H1 (cell line): ENCODE measurements around the gene BCL11A. TPM values are rescaled to one million over a fixed set of nuclear protein-coding genes. Genes with fewer than 3 reads are reported as not detected.

Experiments used
- ASH2L ChIP-seq: fragments of 200-600, 300-600 bp; sonication (generic); IDR thresholded peaks from one replicate; pipeline ENCODE4 v1.7.1; 2017; ENCODE audit warnings: low read length
- BRCA1 ChIP-seq: IDR thresholded peaks from 2 replicates; pipeline ENCODE4 v1.6.1; 2012; ENCODE audit warnings: low read depth, low read length, improper control_type of control experiment
- EGR1 ChIP-seq: IDR thresholded peaks from 2 replicates; pipeline ENCODE4 v1.6.1; 2011; ENCODE audit warnings: low read depth, low read length, borderline replicate concordance
- GABPA ChIP-seq: IDR thresholded peaks from 2 replicates; pipeline ENCODE4 v1.6.1; 2011; ENCODE audit warnings: mild to moderate bottlenecking, low read length, moderate library complexity, borderline replicate concordance; ENCODE audit not compliant: insufficient read depth
- KDM1A ChIP-seq: fragments of 200-600, 300-600 bp; sonication (generic); IDR thresholded peaks from 2 replicates; pipeline ENCODE4 v1.7.1; 2016; ENCODE audit warnings: mild to moderate bottlenecking, low read length, borderline replicate concordance
- POLR2AphosphoS5 ChIP-seq: IDR thresholded peaks from 2 replicates; pipeline ENCODE4 v1.6.1; 2011; ENCODE audit warnings: low read depth, low read length
- RXRA ChIP-seq: IDR thresholded peaks from 2 replicates; pipeline ENCODE4 v1.6.1; 2011; ENCODE audit warnings: low read depth, mild to moderate bottlenecking, low read length, moderate library complexity; ENCODE audit not compliant: insufficient read depth
- SIN3A ChIP-seq, 2 experiments: IDR thresholded peaks in 1 of 2; conservative IDR thresholded peaks in 1 of 2; 2 replicates each; pipeline ENCODE4 v1.6.1; 2011 to 2012; ENCODE audit warnings: low read length in 2 of 2, improper control_type of control experiment in 1 of 2, low read depth in 1 of 2, mild to moderate bottlenecking in 1 of 2
- SIRT6 ChIP-seq: IDR thresholded peaks from one replicate; pipeline ENCODE4 v1.7.1; 2012; ENCODE audit warnings: low read length, inconsistent platforms
- SIX5 ChIP-seq: IDR thresholded peaks from 2 replicates; pipeline ENCODE4 v1.6.1; 2011; ENCODE audit warnings: mild to moderate bottlenecking, low read depth, low read length
- SP1 ChIP-seq: IDR thresholded peaks from 2 replicates; pipeline ENCODE4 v1.6.1; 2011; ENCODE audit warnings: low read depth, low read length
- SP4 ChIP-seq: IDR thresholded peaks from 2 replicates; pipeline ENCODE4 v1.6.1; 2012; ENCODE audit warnings: low read length, inconsistent platforms
- TBP ChIP-seq: IDR thresholded peaks from 2 replicates; pipeline ENCODE4 v1.6.1; 2011; ENCODE audit warnings: low read depth, low read length, improper control_type of control experiment
- TEAD4 ChIP-seq: IDR thresholded peaks from 2 replicates; pipeline ENCODE4 v1.6.1; 2012; ENCODE audit warnings: low read depth, low read length, inconsistent platforms, mixed read lengths
- YY1 ChIP-seq: IDR thresholded peaks from 2 replicates; pipeline ENCODE4 v1.6.1; 2011; ENCODE audit warnings: low read depth, mild to moderate bottlenecking, low read length
- polyA plus RNA-seq, 7 experiments: library from polyadenylated mRNA; depleted of rRNA in 3 of 7; stranded (reverse) in 5 of 7; unstranded in 2 of 7; fragments of >200 nt in 5 of 7; fragments of 200-250 nt in 2 of 7; gene quantifications; 1 replicate in 5 of 7; 2 replicates in 1 of 7; 4 replicates in 1 of 7; pipeline versions ENCODE4 v1.2.1 to v1.2.3, GENCODE V29; 2011 to 2013; ENCODE audit warnings: missing spikeins in 2 of 7, mixed read lengths in 2 of 7
- total RNA-seq: library from RNA; stranded (reverse); fragmentation: NEBNext Ultra II Directional; extraction: Animal tissue kit (Norgen Biotek cat#: 25700); gene quantifications from 2 replicates; pipeline ENCODE4 v1.2.1, GENCODE V29; 2021
- TF ChIP-seq, protein P1 (sequence below): IDR thresholded peaks from 2 replicates; pipeline ENCODE4 v1.6.1; 2012; ENCODE audit warnings: low read length, inconsistent platforms
- TF ChIP-seq, protein P2 (sequence below): IDR thresholded peaks from 2 replicates; pipeline ENCODE4 v1.6.1; 2011; ENCODE audit warnings: low read length, improper control_type of control experiment
- TF ChIP-seq, protein P3 (sequence below): IDR thresholded peaks from 2 replicates; pipeline ENCODE4 v1.6.1; 2012; ENCODE audit warnings: inconsistent platforms

BCL11A gene
- total and polyA plus RNA-seq, 2 of the 8 experiments (the other 6 are each of a cell fraction or from before 2014, with no cell fraction given) = 11.9 to 59.3 TPM

DNA sequence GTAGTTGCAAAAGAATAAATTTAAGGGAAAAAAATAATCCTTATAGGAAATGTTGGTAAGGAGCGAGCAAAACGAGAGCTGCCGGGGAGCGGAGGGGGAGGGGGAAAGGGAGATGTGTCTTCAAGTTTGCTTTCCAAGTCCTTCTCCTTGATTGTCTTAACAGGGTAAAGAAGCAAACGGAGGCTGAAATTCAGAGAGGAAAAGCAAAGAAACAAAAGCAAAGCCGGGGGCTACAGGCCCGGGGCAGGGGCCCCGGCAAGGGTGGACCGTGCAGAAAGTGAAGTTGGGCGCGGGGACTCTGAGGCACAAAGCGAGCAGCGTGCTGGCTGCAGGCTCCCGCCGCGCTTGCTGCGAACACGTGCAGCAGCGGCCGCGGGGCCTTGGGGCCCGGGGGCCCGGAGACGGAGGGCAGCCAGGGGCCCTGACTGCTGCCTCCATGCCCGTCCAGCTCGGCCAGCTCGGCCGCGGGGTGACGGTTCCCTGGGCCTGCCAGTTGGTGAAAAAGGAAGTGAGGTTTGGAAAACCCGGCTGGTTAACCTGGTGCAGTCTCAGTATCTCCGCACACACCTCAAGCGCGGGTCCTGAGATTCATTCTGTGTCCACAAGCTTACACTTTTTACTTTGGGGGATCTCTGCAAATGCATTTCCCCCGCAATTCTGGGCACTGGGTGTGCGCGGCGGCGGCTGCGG, 4.1 kb downstream of the BCL11A start (continued):
- TF ChIP-seq BRCA1 (no peak), TBP (peak; percentile 20; the same call in 1 of the 2 replicates), TEAD4 (no peak), ASH2L (peak; percentile 56), EGR1 (0 out of 2 replicates have a peak, but pooled peaks have one; percentile 5), YY1 (no peak), POLR2AphosphoS5 (peak; percentile 39), KDM1A (no peak), SIX5 (no peak), RXRA (no peak), GABPA (no peak), SP1 (no peak), SIRT6 (no peak), SIN3A (conservative IDR thresholded peaks at IDR 0.05 in 1 of 2, IDR thresholded peaks at IDR 0.05 in 1 of 2; ENCODE audit: low read depth in 1 of 2, low read length in 2 of 2) (peak; percentile 76 to 86; a peak in 3 of 4 replicates), SP4 (no peak)
- TF ChIP-seq, protein P1, sequence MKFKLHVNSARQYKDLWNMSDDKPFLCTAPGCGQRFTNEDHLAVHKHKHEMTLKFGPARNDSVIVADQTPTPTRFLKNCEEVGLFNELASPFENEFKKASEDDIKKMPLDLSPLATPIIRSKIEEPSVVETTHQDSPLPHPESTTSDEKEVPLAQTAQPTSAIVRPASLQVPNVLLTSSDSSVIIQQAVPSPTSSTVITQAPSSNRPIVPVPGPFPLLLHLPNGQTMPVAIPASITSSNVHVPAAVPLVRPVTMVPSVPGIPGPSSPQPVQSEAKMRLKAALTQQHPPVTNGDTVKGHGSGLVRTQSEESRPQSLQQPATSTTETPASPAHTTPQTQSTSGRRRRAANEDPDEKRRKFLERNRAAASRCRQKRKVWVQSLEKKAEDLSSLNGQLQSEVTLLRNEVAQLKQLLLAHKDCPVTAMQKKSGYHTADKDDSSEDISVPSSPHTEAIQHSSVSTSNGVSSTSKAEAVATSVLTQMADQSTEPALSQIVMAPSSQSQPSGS = no peak
- TF ChIP-seq, protein P2, sequence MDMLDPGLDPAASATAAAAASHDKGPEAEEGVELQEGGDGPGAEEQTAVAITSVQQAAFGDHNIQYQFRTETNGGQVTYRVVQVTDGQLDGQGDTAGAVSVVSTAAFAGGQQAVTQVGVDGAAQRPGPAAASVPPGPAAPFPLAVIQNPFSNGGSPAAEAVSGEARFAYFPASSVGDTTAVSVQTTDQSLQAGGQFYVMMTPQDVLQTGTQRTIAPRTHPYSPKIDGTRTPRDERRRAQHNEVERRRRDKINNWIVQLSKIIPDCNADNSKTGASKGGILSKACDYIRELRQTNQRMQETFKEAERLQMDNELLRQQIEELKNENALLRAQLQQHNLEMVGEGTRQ = no peak
- TF ChIP-seq, protein P3, sequence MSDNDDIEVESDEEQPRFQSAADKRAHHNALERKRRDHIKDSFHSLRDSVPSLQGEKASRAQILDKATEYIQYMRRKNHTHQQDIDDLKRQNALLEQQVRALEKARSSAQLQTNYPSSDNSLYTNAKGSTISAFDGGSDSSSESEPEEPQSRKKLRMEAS = peak; percentile 97
